ENCODE results near the gene MUC2. TPM values are rescaled to one million over a fixed set of nuclear protein-coding genes. Genes with fewer than 3 reads are reported as not detected.

Gene MUC2
- total and polyA plus RNA-seq, 2 of the 4 experiments (the other 2 are of a cell fraction) = not detected

- WGBS, 2 experiments (ENCODE audit: extremely low coverage in 2 of 2, insufficient read length in 1 of 2) = 49% methylated on average over 27 of the region's 39 CpGs; no CpG with 5 or more reads in 1 of the 2 experiments
- Histone ChIP-seq H4K5ac (ENCODE audit: low read depth, low read length) (no peak overlapping the region), H2AK9ac (replicated peaks; ENCODE audit: low read depth, low read length, poor library complexity) (no peak overlapping the region), H2BK120ac (ENCODE audit: low read depth, low read length) (no peak overlapping the region), H4K8ac (ENCODE audit: low read depth in 2 of 2, low read length in 2 of 2) (no peak overlapping the region), H3K79me1 (ENCODE audit: low read depth in 1 of 2, low read length in 2 of 2) (no peaks in the 10 kb centered on the region), H3K4me2 (ENCODE audit: low read depth, low read length) (no peak overlapping the region), H3K4ac (ENCODE audit: low read depth, low read length) (no peak overlapping the region), H3K18ac (ENCODE audit: low read depth, low read length) (no peak overlapping the region), H4K20me1 (ENCODE audit: insufficient read depth, low read length) (no peaks in the 10 kb centered on the region), H2BK15ac (ENCODE audit: low read depth, low read length) (no peak overlapping the region), H3K27me3 (ENCODE audit: control insufficient read depth, insufficient read depth, low read length) (peaks cover 27% of the 10 kb centered on the region), H3K36me3 (ENCODE audit: control insufficient read depth, insufficient read depth, low read length) (no peaks in the 10 kb centered on the region), H2AFZ (replicated peaks; ENCODE audit: low read length, poor library complexity) (peak overlapping the region; percentile 18), H2AK5ac (ENCODE audit: low read depth, low read length) (no peak overlapping the region), H4K91ac (ENCODE audit: insufficient read depth, low read depth, low read length) (no peak overlapping the region), H2BK5ac (ENCODE audit: low read depth, low read length, poor library complexity, severe bottlenecking) (no peak overlapping the region), H3K9ac (ENCODE audit: low read depth, low read length) (no peak overlapping the region), H3K9me1 (ENCODE audit: insufficient read depth, low read length) (no peaks in the 10 kb centered on the region), H2BK20ac (ENCODE audit: low read depth, low read length) (no peak overlapping the region), H3K4me1 (ENCODE audit: control insufficient read depth, insufficient read depth, low read length) (no peaks in the 10 kb centered on the region; the same call in 1 of the 2 replicates), H3K56ac (ENCODE audit: extremely low read depth, insufficient read depth, low read length) (no peak overlapping the region), H3K14ac (replicated peaks; ENCODE audit: low read depth, low read length) (no peak overlapping the region), H3K4me3 (ENCODE audit: insufficient read depth, low read depth, low read length) (no peak overlapping the region), H3K23ac (ENCODE audit: low read depth, low read length) (no peak overlapping the region), H3K27ac (ENCODE audit: insufficient read depth, low read length) (no peak overlapping the region), H3K9me3 (ENCODE audit: control insufficient read depth, insufficient read depth, low read length) (no peaks in the 10 kb centered on the region)
- CTCF ChIA-PET = no interaction called here
- intact Hi-C loops (cut with micrococcal nuclease) (loop anchor here (10.0 kb wide), 1 partner anchor 206 kb away; the partner anchor contains the start of genes POLR2L and TSPAN4), dilution Hi-C loops (cut with HindIII; ENCODE audit: low sequenced_read_pairs, unreplicated experiment) (no loop called here), in situ Hi-C loops (cut with MboI; ENCODE audit: low sequenced_read_pairs) (no loop called here)
- ATAC-seq (ENCODE audit: low read depth) (peak; percentile 84), DNase-seq (peak; percentile 18)
- no TSS peak for BruUV-seq (replicated peaks)
- POLR2A ChIA-PET (ENCODE audit: unreplicated experiment) = no interaction called here
- peak; percentile 65 for TF ChIP-seq CTCF (conservative IDR thresholded peaks at IDR 0.05; ENCODE audit: low read depth, low read length)
- TF ChIP-seq MAFK (IDR thresholded peaks at IDR 0.05; ENCODE audit: low read depth, low read length) = no peak
- no peak for TF ChIP-seq POLR2A (IDR thresholded peaks at IDR 0.05; ENCODE audit: low read depth, low read length)
- TF ChIP-seq RFX5 (IDR thresholded peaks at IDR 0.05; ENCODE audit: low read depth, low read length) = no peak
- peak; percentile 76 for TF ChIP-seq RAD21 (IDR thresholded peaks at IDR 0.05; ENCODE audit: low read length)
- TF ChIP-seq CEBPB (IDR thresholded peaks at IDR 0.05; ENCODE audit: low read depth, low read length) = no peak
- TF ChIP-seq MAZ (IDR thresholded peaks at IDR 0.05; ENCODE audit: borderline replicate concordance, low read depth, low read length) = no peak
- peak; percentile 63 for TF ChIP-seq SMC3 (IDR thresholded peaks at IDR 0.05; ENCODE audit: low read depth, low read length)
These were observed 23.9 kb upstream of the MUC2 start for GRCh38 chr11:1050581-1051355.

All from IMR-90 (cell line).